Stimulated activated naive CD8-positive, alpha-beta T cell treated with anti-CD3 and anti-CD28 coated beads, Interleukin-15, Interleukin-2, amounts not matched to agents 100 ng/mL and 50 ng/mL, for 24 hours (primary cell): ENCODE results near the gene RUFY2.
"Not testable (repeated sequence)": the region's sequence is repeated elsewhere in the genome, so short reads cannot be mapped to it uniquely, and the experiment has no call there.

Experiments
- H3K27ac Mint-ChIP-seq: one replicate; pipeline ENCODE4 v1.8.0; 2021; ENCODE audit warnings: mild to moderate bottlenecking, mixed read lengths
- H3K27me3 Mint-ChIP-seq: one replicate; pipeline ENCODE4 v1.8.0; 2021; ENCODE audit warnings: mixed read lengths
- H3K36me3 Mint-ChIP-seq: one replicate; pipeline ENCODE4 v1.8.0; 2021; ENCODE audit warnings: low read depth, mixed read lengths
- H3K4me1 Mint-ChIP-seq: one replicate; pipeline ENCODE4 v1.8.0; 2021; ENCODE audit warnings: low read depth, mixed read lengths
- H3K4me3 Mint-ChIP-seq: one replicate; pipeline ENCODE4 v1.8.0; 2021; ENCODE audit warnings: mild to moderate bottlenecking, mixed read lengths
- H3K9me3 Mint-ChIP-seq: one replicate; pipeline ENCODE4 v1.8.0; 2021; ENCODE audit warnings: mixed read lengths

The RUFY2 gene

DNA sequence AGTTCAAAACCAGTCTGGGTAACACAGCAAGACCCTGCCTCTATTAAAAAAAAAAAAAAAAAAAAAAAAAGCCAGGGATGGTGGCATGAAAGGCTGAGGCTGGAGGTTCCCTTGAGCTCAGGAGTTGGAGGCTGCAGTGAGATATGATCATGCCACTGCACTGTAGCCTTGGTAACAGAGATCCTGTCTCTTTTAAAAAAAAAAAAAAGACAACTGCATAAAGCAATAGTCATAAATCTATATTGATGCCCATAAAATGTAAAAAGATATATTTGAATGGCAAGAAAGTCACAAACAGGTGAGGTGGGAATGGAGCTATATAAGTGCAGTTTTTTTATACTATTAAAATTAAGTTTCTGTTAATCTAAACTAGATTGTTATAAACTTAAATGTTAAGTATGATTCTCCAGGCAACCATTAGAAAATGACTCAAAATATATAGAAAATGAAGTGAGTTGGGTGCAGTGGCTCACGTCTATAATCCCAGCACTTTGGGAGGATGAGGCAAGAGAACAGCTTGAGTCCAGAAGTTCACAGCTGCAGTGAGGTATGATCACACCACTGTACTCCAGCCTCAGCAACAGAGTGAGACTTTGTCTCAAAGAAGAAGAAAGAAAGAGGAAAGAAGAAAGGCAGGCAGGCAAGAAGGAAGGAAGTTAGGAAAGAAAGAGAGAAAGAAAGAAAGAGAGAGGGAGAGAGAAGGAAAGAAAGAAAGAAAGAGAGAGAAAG lies 88.6 kb downstream of the RUFY2 start:
- no peaks in the 10 kb centered on the region for H3K27me3 Mint-ChIP-seq
- H3K36me3 Mint-ChIP-seq, result peaks cover 4% of the 10 kb centered on the region
- peaks cover 7% of the 10 kb centered on the region for H3K9me3 Mint-ChIP-seq
- peaks cover 7% of the 10 kb centered on the region for H3K4me1 Mint-ChIP-seq
- no peak overlapping the region for H3K27ac Mint-ChIP-seq
- H3K4me3 Mint-ChIP-seq, result no peak overlapping the region

DNA sequence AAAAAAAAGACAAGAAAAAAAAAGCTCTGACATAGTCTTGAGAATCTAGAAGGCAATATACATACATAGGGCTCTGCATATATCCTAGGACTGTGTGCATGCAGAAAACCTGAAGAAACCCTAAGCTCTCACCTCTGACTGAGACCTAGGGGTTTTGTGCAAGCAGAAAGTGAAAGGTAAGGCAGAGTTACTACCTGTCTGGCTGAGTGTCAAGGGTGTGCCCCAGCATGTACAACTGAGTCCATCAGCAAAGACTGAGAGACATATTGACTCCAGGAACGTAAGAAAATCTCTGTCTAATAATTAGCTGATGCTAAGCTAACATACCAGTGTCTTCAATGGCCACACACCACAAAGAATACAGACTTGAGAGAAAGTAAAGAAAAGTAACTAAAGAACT lies 91.5 kb downstream of the RUFY2 start:
- Mint-ChIP-seq H3K36me3 (peaks cover 4% of the 10 kb centered on the region), H3K27me3 (no peaks in the 10 kb centered on the region), H3K9me3 (peaks cover 7% of the 10 kb centered on the region), H3K4me3 (no peak overlapping the region), H3K27ac (no peak overlapping the region), H3K4me1 (peaks cover 7% of the 10 kb centered on the region)

GRCh38 chr10:68314930-68315329 lies 92.1 kb downstream of the RUFY2 start:
- H3K4me1 Mint-ChIP-seq, H3K4me3 Mint-ChIP-seq, H3K36me3 Mint-ChIP-seq, H3K9me3 Mint-ChIP-seq, H3K27me3 Mint-ChIP-seq: not testable (repeated sequence)
- peak overlapping the region; percentile 85 for H3K27ac Mint-ChIP-seq

DNA sequence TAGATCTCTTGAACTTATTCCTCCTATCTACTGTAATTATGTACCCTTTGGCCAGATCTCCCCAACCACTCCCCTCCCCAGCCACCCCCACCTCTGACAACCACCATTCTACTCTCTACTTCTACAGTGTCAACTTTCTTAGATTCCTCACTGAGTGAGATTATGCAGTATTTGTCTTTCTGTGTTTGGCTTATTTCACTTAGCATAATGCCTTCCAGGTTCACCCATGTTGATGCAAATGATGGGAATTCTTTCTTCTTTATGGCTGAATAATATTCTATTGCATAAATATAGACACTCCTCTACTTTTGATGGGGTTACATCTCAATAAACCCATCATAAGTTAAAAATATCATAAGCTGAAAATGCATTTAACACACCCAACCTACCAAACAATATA lies 96.5 kb downstream of the RUFY2 start:
- H3K36me3 Mint-ChIP-seq, result no peaks in the 10 kb centered on the region
- peaks cover 7% of the 10 kb centered on the region for H3K4me1 Mint-ChIP-seq
- no peak overlapping the region for H3K4me3 Mint-ChIP-seq
- no peak overlapping the region for H3K27ac Mint-ChIP-seq
- no peaks in the 10 kb centered on the region for H3K27me3 Mint-ChIP-seq
- H3K9me3 Mint-ChIP-seq, result no peaks in the 10 kb centered on the region

GRCh38 chr10:68305854-68306253 lies 101.2 kb downstream of the RUFY2 start:
- Mint-ChIP-seq H3K27ac (no peak overlapping the region), H3K36me3 (no peaks in the 10 kb centered on the region), H3K4me3 (no peak overlapping the region), H3K9me3 (no peaks in the 10 kb centered on the region), H3K4me1 (no peaks in the 10 kb centered on the region), H3K27me3 (no peaks in the 10 kb centered on the region)

DNA sequence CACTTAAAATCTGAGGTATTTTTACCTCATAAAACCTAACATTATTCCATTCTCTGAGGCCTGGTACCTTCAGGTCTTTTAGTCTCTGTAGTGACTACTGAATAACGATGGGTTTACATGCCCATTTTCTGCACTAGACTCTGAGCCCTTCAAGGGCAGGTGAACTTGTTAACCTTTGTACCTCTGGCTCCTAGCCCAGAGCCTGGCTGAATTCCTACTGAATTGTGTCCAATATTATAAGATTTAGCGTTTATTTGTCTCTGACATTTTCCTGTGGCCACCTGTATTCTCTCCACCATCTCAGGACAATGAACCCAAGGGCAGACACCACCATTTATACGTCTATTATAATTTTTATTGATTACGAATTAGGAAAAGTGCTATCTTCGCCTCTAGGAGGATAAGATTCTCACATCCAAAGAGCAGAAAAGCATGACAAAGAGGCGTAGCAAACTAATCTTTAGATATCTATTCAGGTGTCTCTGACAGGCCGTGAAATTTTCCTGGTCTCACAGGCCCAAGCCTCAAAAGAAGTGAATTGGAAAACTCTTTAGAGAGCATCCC lies 103.1 kb downstream of the RUFY2 start:
- no peak overlapping the region for H3K4me3 Mint-ChIP-seq
- H3K27ac Mint-ChIP-seq, result no peak overlapping the region
- no peaks in the 10 kb centered on the region for H3K27me3 Mint-ChIP-seq

GRCh38 chr10:68302871-68303270 lies 104.2 kb downstream of the RUFY2 start:
- Mint-ChIP-seq H3K27me3 (no peaks in the 10 kb centered on the region), H3K27ac (no peak overlapping the region), H3K36me3 (no peaks in the 10 kb centered on the region), H3K9me3 (no peaks in the 10 kb centered on the region), H3K4me3 (no peak overlapping the region), H3K4me1 (peaks cover 3% of the 10 kb centered on the region)

More for the DNA sequence above, 103.1 kb downstream of the RUFY2 start:
- Mint-ChIP-seq H3K9me3 (no peaks in the 10 kb centered on the region), H3K36me3 (no peaks in the 10 kb centered on the region), H3K4me1 (peaks cover 3% of the 10 kb centered on the region)

- Mint-ChIP-seq H3K27ac (no peak overlapping the region), H3K27me3 (no peaks in the 10 kb centered on the region), H3K9me3 (no peaks in the 10 kb centered on the region)
Measured at GRCh38 chr10:68302503-68302823, 104.6 kb downstream of the RUFY2 start.

GRCh38 chr10:68301790-68302502 lies 105.1 kb downstream of the RUFY2 start:
- no peaks in the 10 kb centered on the region for H3K27me3 Mint-ChIP-seq
- no peak overlapping the region for H3K27ac Mint-ChIP-seq
- H3K36me3 Mint-ChIP-seq, result no peaks in the 10 kb centered on the region
- H3K4me1 Mint-ChIP-seq, result peaks cover 3% of the 10 kb centered on the region
- no peak overlapping the region for H3K4me3 Mint-ChIP-seq
- no peaks in the 10 kb centered on the region for H3K9me3 Mint-ChIP-seq

More at GRCh38 chr10:68302503-68302823, 104.6 kb downstream of the RUFY2 start:
- Mint-ChIP-seq H3K4me1 (peaks cover 3% of the 10 kb centered on the region), H3K36me3 (no peaks in the 10 kb centered on the region), H3K4me3 (no peak overlapping the region)

GRCh38 chr10:68301301-68301700 lies 105.8 kb downstream of the RUFY2 start:
- H3K27ac Mint-ChIP-seq, result no peak overlapping the region
- H3K9me3 Mint-ChIP-seq, result no peaks in the 10 kb centered on the region
- peaks cover 3% of the 10 kb centered on the region for H3K4me1 Mint-ChIP-seq
- H3K4me3 Mint-ChIP-seq, result no peak overlapping the region
- H3K27me3 Mint-ChIP-seq, result no peaks in the 10 kb centered on the region
- H3K36me3 Mint-ChIP-seq, result no peaks in the 10 kb centered on the region

DNA sequence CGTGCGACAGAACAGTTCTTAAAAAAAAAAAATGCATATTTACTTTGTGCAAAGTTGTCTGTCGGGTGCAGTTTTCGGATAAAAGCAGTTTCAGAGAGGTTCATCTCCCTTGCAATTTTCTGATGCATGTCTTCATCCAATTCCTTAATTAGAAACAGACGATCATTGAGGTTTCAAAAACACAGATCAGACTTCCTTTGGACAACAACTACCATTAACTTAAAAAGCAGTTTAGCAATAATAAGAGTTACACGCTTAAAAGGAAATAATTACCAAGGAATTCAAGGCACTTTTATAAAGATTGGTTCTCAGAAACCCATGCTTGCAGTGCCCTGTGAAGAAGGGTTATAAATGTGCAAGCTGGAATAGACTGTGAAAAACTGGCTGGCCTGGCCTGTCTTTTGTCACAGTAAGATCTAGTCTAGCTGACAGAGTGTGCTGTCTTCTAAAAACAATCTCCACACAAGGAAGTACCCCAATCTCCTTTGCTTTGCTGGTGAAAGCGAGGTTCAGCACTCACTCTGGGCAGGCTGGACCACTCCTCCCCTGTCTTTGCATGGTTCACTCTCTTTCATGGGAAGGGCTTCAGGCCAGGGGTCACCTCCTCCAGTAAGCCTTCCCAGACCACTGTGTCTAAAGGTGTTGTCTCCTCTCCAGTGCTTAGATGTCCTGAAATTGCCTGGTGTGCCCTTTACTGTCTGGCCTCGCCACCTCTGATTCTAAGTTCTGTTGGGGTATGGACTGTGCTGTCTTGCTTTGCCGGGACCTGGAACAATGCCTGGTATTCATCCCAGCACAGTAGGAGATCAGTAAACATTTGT lies 110.0 kb downstream of the RUFY2 start:
- Mint-ChIP-seq H3K4me1 (peaks cover 3% of the 10 kb centered on the region), H3K27me3 (no peaks in the 10 kb centered on the region), H3K4me3 (no peak overlapping the region), H3K36me3 (no peaks in the 10 kb centered on the region), H3K9me3 (no peaks in the 10 kb centered on the region), H3K27ac (no peak overlapping the region)
